NCI-H1105 (cell line): ENCODE data around the gene EHD1.

Experiments
- DNase-seq: peaks from one replicate; lab custom pipeline; 2025; lab: John Stamatoyannopoulos, UW

The EHD1 gene

DNA sequence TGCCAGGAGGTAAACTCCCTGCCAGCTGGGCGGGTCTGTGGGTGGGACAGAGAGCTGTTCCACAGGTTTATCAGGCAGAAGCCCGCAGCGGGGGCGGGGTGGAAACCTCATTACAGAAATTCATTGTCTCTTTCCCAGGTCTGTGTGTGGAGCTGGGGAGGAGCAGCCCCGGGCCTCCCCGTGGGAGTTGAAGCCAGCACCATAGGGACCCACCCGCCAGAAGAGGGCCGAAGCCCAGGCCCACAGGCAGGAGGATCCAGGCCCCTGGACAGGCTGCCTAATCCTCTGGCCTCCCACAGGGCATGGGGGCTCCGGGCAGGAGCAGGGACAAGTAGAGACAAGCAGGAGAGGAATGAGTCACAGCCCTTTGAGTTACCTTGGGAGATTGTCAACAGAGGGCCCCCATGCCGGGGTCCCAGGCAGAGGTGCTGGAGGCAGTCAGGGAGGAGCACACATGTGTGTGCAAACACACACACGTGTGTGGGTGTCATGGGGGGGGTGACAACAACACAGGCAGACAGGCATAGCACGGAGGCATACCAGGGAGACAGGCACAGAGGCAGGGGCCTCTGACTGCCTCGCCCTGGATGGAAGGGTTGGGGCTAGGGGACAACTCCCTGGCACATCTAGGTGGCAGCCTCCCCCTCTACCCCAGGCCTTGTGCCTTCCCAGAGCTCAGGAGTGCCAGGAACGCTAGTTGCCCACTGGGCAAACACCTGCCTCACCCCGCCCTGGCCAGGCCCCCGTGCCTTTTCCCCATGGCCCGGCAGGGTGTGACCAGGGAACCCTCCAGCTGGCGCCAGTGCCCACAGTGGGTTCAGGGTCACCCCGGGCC is 35.4 kb downstream of the EHD1 start:
- no peak for DNase-seq

DNA sequence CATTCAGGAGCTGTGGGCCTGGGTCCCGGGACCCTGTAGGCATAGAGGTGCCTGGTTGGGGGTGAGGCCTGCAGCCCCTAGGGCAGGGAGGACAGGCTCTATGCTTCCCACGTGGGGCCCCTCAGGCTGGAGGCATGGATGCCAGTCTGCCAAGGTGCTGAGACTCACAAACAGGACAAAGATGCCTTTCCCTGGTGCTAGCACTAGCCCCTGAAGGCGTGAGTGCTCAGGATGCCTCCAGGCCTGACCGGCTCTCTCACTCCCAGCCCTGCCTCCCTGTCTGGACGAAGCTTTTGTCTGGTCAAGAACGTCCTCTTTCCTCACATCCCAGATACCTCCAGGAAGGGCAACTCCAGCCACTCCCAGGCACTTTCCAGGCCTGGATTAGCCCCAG is 36.1 kb downstream of the EHD1 start:
- no peak for DNase-seq

- no peak for DNase-seq
Observed at GRCh38 chr11:64841592-64842365, 36.6 kb downstream of the EHD1 start.

DNA sequence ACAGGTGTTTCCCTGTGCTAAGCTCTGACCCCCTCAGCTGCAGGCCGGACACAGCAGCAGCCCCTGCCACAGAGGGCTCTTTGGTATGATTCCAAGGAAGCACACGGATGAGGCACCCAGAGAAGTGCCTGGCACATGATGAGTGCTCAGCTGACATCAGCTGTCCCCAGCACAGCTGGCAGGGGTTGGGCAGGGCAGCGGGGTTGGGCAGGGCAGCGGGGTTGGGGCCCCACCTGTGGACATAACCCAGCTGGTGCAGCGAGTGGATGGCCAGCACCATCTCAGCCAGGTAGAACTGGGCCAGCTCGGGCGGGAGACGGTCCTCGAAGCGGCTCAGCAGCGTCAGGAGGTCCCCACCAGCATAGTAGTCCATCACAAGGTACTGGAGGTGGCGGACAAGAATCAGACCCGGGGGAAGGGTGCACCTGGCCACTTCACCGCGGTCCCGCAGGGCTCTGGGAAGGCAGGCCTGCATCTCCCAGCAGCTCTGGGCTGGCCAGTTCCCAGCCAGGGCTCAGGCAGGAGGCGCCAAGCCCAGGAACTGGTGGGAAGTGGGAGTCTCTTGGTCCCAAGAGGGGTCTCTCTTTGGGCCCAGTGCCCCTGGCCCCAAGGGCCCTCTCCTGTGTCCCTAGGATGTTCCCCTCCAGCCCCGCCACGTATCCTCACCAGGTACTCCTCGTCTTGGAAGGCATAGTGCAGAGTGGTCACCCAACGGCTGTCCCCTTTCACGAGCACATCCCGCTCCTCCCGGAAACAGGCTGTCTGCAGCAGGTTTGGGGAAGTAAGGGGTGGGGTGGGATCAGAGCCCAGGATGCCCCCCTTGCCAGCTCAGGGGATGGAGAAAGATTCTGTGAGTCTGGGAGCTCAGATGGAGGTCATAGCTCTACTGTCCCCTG is 38.3 kb downstream of the EHD1 start:
- DNase-seq, result no peak

DNA sequence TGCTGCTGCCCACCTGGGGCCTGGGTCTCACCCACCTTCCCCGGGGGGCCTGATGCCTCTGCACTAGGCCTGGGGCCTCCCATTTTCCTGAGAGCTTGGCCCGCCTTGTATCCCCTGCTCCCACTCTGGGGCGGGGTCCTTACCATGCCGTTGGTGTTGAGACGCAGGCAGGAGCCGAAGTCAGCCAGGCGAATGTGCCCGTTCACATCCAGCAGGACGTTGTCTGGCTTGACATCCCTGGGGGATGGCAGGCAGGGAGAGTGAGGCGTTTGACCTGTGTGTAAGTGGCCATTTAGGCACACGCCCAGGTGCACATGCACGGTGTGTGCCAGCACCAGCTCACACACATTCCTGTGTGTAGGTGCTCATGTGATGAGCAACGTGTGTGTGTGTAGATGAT is 39.1 kb downstream of the EHD1 start:
- no peak for DNase-seq

DNA sequence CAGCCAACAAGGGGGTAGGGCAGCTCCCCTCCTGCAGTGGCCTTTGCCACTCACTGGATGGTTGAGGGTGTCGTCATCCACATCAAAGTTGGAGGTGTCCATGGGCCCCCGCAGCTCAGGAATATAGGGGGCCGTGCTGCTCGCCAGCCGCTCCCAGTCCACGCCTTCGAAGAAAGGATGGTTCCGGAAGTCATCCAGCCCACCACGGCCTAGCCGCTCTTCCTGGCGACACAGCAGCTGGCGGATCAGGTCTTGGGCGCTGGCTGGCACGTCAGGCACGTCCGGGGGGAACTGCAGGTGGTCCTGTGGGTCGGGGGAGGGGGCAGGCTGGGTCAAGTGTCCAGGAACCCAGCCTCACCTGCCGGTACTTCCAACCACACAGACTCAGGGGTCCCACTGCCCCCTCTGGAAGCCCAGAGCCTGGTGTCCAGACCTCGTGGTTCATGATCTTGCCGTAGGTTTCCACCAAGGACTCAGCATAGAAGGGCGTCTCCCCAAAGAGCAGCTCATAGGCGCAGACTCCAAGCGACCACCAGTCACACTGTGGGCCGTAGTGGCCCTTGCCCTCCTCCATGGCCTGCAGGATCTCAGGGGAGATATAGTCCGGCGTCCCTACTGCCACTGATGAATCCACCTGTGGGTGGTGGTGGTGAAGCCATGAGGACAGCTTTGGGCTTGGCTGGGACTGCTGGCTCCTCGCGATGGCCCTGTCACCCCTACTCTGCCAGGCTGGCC is 39.7 kb downstream of the EHD1 start:
- no peak for DNase-seq

GRCh38 chr11:64837887-64838351 is 40.5 kb downstream of the EHD1 start:
- DNase-seq, result no peak

DNA sequence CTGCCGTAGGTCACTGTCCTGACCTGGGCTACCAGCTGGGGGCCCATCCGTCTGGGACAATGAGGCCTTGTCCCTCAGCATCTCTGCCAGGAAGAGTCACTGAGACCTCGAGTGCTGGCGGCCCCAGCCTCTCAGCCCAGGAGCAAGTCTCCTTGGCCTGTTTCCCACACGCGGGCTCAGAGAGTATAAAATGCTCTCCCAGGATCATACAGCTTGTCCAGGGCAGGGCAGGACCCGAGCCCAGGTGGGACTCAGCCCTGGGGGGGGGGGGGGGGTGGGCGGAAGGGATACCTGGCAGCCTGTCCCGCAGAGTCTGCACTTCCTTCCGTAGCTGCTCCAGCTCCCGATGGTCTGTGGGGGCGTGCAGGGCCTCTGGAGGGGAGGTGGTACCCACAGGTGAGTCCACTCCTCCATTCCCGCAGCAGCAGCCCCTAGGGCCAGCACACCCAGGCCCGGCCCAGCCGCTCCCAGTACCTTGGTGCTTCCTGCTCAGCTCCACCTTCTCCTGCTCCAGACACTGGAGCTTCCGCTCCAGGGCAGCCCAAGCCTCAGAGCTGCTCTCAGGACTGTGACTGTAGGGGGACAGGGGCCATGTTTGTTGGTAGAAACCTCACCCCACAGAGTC is 41.9 kb downstream of the EHD1 start:
- no peak for DNase-seq

GRCh38 chr11:64835616-64836447 is 42.6 kb downstream of the EHD1 start:
- DNase-seq, result no peak

DNA sequence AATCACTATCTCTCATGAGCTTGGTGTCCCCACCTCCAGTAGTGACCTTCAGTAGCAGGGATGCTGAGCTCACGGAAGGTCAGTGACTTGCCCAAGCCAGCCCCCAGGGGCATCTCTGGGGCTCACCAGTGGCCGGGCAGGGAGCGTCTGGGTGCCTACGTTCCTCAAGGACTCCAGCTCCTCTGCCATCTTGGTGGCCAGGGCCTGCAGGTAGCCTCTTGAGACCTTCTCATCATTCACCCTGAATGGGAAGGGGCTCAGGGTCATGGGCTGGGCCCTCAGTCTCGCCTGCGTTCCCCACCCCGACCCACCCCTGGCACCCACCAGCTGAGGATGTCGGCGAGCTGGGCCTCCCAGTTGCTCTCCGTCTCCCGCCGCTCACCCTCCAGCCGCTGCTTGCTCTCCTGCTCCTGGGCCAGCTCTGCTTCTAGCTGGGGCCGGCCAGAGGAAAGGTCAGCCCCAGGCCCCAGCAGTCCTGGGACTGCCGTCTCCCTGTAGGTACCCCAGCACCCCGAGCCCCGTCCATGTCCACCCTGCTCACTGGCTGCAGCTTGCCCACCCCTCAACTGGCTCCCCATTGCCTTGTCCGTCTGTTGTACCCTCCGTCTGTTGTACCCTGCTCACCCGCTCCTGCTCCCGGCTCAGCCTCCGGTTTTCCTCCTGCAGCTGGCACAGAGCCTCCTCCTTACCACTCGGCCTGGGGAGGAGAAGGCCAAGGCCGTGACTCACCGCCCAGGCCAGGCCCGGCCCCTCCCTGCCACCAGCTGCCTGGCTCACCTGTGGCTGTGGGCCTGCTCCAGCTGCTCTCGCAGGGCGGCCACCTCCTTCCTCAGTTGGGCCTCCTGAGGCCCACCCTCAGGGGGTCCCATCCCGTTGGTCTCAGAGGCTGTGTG is 43.5 kb downstream of the EHD1 start:
- no peak for DNase-seq

- DNase-seq, result no peak
Observed at GRCh38 chr11:64834031-64834722, 44.2 kb downstream of the EHD1 start.

GRCh38 chr11:64833509-64833908 is 44.9 kb downstream of the EHD1 start:
- DNase-seq, result no peak

GRCh38 chr11:64833198-64833502 is 45.3 kb downstream of the EHD1 start:
- no peak for DNase-seq

DNA sequence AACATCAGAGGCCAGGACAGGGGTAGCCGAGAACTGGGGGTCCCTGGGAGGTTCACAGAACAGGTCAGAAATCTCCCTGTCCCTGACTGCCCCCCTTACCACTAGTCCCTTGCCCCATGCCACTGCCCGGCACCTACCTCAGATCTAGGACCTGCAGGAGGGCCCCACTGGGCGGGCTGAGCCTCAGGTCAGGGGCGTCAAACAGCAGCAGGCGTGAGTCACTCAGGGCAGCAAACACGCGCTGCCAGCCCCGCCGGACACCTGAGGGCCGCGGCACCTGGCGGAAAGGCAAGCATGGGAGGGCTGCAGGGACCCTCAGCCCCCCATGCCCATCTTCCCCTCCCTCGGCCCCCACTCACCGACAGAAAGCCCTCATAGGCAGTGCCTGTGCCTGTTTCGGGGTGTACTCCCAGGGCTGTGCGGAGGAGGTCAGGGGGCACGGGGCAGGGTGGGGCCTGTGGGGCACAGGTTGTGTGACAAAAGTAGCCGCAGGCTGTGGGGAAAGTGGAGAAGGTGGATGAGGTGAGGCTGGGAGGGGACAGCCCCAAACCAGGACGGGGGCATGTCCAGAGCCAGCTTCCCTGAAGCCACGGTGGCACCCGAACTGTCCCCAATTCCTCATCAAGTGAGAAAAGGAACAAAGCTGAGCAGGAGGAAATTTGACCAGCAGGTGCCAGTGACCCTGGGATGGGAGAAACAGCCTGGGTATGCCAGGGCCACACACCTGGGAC is 45.8 kb downstream of the EHD1 start:
- DNase-seq, result no peak

DNA sequence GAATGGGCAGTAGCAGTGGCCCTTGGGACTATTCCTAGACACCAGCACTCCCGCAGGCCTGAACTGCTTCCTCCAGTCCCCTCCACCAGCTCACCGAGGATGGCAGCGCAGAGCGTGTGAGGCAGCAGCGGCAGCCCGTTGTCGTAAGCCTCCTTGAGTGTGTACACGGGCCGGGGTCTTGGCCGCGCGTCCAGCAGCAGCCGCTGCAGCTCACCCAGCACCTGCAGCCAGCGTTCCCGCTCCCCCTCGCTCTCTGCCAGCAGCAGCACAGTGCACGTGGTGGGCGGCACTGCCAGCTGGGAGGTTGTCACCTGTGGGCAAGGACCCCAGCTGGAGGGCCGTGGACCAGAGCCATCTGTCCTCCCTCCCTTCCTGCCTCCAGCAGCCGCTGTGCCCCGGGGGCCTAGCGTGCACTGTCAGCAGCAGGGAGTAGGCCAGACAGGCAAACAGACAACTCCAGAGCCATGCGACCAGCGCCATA is 47.0 kb downstream of the EHD1 start:
- DNase-seq, result no peak

GRCh38 chr11:64829536-64830251 is 48.7 kb downstream of the EHD1 start:
- no peak for DNase-seq

DNA sequence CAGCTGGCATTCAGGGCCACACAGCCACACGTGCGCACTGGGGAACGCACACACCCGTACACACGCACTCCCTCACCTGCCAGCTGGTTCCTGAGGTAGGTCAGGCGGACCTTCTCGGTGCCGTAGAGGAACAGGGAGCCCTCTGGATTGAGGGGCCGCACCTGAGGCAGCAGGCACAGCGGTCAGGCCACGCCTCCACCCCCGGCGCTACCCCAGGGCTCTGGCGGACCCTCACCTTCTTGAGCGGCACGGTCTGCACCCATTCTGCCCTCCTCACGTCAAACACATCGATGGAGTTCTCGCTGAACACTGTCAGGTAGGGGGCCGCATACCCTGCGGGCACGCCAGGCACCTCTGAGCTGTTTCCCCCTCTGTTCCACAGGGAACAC is 51.0 kb downstream of the EHD1 start:
- DNase-seq, result no peak
